A204.1 (cell line): ENCODE results near the gene KLHL28.
"Not testable (repeated sequence)": the region's sequence is repeated elsewhere in the genome, so short reads cannot be mapped to it uniquely, and the experiment has no call there.

Experiments
- FAIRE-seq: peaks from 2 replicates; lab custom pipeline; 2012; peaks lifted over from hg19 to GRCh38; lab: Jason Lieb, UNC

The KLHL28 gene

DNA sequence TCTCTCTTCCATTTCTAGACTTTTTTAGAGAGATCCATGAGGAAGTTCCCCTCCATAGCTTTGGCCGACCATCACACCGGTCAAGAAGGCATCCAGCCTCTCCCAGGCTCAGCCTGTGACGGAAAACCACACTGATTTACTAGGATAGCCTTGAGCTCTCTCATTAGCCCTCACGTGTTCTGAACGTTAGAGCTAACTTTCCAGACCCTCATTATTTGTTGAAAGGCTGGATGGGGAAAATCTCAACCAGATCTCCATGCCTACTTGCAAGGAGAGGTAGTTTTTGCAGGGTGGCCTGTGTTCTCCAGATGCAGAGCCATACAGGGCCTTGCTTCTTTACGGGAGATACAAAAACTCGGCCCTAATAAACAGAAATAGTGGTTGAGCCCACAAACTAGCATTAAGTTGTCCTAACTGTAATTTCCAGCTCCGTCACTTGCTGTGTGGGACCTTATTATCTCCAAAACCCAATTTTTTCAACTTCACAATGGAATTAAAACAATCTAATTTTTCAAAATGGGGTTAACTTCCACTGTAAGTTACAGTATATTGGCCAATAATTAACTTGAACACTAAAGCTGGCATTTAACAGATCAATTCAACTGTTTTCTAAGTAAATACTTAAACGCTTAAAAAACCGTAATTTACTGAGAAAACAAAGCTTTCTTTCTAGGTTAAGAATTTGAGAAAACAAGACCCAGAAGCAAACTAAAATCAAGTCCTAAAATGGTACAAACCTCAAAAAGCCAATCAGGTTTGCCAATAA, 65.3 kb downstream of the KLHL28 start:
- FAIRE-seq, result no peak

DNA sequence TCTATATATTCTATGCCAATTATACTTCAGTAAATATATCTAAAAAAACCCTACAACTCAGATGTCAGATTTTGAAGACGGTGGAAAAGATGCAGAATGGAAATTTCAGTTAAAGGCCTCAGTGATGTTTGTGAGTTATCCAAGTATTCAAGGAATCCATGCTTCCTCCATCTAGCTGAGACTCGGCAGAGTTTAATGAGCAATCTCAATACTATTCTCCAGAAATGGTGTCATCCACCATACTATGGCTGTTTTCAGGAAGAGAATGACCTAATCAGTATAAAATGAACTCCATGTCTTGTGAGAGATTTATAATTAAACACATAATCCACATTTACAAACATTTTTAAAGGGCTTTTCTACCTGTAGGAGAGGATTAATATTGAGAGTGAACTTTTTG, 66.0 kb downstream of the KLHL28 start:
- FAIRE-seq, result no peak

DNA sequence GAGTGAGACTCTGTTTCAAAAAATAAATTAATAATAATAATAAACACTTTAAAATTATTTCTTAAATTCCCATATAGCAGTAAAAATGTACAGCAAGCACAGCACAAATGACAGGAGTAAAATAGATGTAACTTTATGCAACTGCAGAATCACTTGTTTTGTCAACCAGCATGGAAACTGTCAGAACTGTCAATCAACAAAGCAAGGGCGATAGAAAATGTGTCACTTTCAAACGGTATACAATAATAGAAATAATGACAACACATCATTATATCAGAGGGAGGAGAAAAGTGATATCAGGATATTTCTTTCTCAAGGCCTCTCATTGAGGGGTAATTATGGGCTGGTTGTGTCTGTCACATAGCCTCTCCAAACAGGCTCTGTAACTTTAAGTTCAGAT, 68.2 kb downstream of the KLHL28 start:
- FAIRE-seq, result no peak

DNA sequence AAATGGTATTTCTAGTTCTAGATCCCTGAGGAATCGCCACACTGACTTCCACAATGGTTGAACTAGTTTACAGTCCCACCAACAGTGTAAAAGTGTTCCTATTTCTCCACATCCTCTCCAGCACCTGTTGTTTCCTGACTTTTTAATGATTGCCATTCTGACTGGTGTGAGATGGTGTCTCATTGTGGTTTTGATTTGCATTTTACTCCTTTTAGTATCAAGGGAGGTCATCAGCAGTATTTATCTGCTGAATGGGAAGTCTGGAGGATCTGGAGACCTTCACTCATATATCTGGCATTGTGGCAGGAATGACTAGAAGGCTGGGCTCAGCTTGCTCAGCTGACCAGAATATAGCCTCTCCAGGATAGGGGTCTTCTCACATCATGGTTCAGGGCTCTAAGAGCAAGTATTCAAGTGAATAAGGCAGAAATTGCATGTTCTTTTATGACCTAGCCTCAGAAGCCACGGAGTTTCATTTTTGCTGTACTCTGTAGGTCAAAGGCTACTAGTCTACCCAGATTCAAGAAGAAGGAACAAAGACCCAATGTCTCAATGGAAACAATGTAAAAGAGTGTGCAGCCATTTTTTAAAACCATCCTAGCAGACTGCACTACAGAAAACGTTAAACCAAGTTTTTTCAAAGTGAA, 69.9 kb downstream of the KLHL28 start:
- FAIRE-seq, result not testable (repeated sequence)

DNA sequence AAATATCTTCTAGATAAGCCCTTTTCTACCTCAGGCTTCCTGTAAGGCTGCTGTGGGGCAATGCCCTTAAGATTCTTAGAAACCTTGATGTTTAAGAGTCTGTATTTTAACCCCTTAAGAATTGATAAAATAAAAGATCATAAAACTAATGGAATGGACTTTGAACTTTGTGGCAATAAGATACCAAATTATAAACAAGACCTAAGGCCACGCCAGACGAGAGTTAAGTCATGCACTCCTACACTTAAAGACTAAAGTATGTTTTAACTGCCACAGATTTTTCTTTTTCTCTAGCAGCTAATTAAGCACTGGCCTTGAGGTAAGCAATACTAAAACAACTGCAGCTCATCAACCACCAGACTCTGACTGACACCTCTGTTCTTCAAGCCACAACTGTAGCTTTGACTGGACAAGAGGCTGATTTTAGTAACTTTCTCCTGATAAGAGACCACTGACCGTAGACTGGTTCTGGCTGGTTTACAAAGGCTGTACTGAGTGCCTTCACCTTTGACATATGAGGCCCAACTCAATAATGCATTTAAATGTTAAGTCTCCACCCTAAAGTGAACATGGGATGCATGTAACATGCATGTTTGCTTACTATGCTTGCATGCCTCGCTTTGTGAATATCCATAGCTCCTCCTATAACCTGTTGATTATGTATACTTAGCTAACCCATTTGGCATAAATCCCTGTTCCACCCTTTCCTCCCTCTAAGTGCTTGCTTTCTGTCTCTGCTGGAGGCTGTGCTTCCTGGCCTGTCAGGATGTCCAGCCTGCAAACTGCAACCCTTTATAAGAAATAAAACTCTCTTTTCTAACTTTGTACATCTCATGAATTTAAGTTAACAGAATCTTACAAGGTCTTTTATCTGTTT, 71.9 kb downstream of the KLHL28 start:
- FAIRE-seq, result no peak

DNA sequence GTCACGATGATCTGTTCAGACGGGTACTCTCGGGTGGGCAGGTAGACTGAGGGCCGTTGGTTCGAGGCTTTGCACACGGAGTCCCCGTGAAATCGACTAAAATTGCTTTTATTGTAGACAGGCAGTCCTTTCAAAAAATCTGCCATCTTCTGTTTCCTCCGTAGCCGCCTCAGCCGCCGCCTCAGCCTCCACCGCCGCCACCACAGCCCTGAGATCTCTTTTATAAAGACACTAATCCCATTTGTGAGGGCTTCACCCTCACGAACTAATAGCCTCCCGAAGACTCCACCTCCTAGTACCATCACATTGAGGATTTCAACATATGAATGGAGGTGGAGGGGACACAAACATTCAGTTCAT, 74.2 kb downstream of the KLHL28 start:
- FAIRE-seq, result no peak

DNA sequence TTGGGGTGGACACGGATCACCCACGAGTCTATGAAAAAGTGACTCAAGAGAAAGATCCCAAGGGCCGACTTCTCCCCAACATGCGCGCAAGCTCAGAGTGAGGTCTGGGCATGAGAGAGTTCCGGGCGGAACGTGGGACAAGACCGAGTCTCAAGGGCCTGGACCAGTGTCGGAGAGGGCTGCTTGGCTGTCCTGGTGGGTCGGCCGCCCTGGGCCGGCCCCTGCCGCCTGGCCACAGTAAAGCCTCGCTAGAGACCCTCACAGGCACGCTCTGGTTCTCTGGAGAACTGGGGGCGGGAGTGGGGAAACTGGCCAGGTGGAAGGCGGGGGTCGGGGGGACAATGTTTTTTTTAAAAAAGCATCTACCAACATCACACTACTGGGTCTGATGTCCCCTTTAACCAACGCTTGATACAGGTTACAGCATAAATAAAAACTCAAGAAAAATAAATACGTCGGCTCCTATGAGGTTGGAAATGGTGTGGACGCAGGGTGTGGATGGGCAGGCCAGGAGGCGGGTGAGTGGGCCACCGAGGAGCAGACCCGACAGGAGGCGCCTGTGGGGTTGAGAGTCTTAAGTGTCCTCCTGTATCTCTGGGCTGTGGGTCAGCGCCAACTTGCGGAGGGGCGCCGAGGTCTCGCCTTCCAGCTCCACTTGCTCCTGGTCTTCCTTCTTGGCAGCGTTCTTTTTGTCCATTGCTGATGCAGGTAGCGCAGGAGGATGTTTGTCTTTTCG, 74.7 kb downstream of the KLHL28 start:
- FAIRE-seq, result no peak

DNA sequence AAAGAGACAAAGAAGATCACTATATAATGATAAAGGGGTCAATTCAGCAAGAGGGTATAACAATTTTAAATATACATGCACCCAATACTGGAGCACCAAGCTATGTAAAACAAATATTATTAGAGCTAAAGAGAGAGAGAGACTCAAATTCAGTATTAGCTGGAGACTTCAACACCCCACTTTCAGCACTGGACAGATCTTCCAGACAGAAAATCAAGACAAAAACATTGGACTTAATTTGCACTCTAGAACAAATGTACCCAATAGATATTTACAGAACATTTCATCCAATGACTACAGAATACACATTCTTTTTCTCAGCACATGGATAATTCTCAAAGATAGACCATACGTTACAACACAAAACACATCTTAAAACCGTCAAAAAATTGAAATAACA, 81.0 kb downstream of the KLHL28 start:
- no peak for FAIRE-seq
